ENCODE data around the gene NCDN. TPM values are rescaled to one million over a fixed set of nuclear protein-coding genes. Genes with fewer than 3 reads are reported as not detected.

The NCDN gene, protein sequence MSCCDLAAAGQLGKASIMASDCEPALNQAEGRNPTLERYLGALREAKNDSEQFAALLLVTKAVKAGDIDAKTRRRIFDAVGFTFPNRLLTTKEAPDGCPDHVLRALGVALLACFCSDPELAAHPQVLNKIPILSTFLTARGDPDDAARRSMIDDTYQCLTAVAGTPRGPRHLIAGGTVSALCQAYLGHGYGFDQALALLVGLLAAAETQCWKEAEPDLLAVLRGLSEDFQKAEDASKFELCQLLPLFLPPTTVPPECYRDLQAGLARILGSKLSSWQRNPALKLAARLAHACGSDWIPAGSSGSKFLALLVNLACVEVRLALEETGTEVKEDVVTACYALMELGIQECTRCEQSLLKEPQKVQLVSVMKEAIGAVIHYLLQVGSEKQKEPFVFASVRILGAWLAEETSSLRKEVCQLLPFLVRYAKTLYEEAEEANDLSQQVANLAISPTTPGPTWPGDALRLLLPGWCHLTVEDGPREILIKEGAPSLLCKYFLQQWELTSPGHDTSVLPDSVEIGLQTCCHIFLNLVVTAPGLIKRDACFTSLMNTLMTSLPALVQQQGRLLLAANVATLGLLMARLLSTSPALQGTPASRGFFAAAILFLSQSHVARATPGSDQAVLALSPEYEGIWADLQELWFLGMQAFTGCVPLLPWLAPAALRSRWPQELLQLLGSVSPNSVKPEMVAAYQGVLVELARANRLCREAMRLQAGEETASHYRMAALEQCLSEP
- 11.7 and 11.9 TPM in 2 replicates for total RNA-seq (2014; rRNA removed; shearing (Covaris generic))

DNA sequence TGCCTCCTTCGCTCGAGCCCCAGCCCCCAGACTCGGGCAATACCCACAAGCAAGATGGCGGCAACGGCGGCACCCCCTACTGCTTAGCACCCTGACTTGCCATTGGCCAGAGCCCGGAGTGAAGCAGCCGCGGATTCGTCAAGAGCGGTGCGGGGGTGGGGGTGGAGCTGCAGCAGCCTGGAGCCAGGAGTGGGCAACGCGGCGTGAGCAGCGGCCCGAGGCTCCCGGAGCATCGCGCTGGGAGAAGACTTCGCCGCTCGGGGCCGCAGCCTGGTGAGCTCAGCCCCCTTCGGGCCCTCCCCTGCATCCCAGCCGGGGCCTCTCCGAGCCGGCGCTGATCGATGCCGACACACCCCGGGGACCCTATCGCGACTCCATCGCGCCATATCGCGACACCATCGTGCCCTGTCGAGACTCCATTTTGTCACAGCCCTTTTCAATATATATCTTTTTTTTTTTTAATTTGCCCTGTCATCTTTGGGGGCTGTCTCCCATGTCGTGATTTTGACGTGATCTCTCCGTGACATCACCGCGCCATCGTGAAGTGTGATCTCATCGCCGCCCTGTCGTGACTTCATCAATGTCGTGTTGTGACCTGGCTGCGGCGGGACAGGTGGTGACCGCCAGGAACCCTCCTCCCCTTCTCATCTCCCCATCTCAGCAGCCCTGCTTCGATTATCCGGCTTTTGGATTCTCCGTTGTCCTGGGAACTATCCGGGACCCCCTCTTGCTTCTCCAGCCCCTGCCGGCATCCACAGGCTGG is at the start of gene NCDN:
Gene NCDN (plus strand): TSS at position 189 of the 763 bp plus-strand sequence. CDS start 392 bp downstream, at position 581.
- DNase-seq (ENCODE audit: low read depth): peak; percentile 96

DNA sequence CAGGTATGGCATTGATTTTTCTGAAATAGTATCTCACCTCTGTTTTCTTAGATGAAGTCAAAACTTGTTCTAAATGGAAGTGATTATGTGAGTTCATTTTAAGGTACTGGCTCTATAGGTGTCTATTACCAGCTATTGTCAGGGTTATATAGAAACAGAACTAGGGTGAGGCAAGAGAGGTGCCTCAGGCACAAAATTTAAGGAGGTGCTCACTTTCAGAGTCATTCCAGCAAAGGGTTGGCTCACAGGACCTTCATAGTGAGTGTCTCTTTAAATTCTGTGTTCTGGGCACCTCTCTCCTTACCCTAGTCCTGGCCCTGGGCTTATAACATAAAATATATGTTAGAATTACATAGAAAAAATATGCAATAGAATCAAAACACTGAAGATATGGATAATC is 49.7 kb upstream of the NCDN start:
- DNase-seq (ENCODE audit: low read depth): no peak

DNA sequence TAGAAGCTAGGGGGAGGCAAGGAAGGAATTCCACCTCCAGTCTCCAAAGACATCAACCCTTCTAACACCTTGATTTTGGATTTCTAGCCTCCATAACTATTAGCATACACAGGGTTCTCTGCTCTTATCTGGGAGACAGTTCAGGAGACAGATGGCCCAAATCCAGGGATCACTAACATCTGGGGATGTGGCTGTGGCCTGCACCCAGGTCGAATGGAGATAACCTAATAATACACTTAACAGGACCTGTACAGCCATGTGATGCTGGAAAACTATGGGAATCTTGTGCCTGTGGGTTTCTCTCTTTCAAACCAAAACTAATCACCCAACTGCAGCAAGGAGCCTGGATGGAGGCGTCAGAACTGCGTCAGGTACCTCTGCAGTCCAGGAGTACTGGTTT is 48.0 kb upstream of the NCDN start:
- DNase-seq (ENCODE audit: low read depth): no peak

DNA sequence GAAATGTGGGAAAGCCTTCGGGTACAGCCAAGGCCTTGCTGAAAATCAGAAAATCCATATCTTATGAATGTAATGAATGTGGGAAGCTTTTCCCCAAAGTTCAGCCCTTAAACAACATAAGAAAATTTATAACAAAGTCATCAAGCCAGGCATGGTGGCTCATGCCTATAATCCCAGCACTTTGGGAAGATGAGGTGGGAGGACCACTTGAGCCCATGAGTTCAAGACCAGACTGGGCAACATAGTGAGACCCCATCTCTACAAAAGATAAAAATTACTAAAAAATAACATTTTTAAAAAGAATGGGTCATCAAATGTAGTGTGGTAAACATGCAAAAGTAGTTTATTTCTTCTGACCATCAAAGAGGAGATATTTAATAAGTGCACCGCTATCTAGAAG is 46.3 kb upstream of the NCDN start:
- DNase-seq (ENCODE audit: low read depth): no peak

DNA sequence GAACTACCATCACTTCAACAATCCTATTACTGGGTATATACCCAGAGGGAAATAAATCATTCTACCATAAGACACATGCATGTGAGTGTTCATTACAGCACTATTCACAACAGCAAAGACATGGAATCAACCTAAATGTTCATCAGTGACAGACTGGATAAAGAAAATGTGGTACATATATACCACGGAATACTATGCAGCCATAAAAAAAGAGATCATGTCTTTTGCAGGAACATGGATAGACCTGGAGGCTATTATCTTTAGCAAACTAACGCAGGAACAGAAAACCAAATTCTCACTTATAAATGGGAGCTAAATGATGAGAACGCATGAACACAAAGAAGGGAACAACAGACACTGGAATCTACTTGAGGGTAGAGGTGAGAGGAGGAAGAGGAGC is 39.4 kb upstream of the NCDN start:
- DNase-seq (ENCODE audit: low read depth): no peak

DNA sequence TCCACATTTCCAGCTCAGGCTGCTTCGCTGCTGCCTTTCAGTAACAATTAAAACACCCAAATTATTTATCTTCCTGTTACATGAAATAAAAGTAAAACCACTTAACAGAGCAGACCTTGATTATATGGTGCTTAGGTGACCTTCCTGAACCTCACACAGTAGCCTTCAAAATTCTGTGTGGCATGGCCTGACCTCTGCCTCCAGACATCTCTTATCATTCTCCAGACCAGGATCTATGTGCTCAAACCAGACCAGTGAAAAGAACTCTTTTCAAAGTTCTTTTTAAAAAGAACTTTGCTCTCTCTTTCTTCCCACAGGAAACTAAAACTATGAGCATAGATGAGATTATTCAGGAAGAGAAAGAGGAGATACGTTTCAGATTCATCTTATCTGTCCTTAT is 38.2 kb upstream of the NCDN start:
- no peak for DNase-seq (ENCODE audit: low read depth)

DNA sequence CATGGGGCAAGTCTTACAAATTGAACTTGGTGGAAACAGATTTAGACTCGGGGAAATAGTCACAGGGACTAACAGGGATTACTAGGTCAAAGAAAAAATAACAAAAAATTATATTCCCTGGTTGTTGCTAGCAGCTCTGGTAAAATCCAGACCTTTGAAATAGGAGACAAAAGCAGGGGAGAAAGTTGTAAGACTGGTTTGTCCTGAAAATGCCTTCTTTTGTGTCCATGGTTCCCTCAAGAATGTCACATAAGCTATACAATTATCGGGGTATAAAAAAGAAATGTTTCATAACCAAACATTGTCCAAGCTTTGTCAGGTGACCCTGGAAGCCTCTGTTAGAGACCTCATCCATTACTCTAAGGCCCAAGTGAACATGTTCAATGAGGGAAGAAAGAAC is 33.5 kb upstream of the NCDN start:
- no peak for DNase-seq (ENCODE audit: low read depth)

DNA sequence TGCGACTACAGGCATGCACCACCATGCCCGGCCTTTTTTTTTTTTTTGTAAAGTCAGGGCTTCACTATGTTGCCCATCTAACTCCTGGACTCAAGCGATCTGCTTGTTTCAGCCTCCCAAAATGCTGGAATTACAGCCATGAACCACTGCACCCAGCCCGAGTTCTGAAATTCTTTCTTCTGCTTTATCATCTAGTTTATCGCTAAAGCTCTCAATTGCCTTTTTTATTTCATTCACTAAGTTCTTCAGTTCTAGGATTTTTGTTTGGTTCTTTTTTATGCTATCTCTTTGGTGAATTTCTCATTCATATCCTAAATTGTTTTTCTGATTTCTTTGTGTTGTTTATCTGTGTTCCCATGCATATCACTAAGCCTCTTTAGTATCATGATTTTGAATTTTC is 27.4 kb upstream of the NCDN start:
- no peak for DNase-seq (ENCODE audit: low read depth)

DNA sequence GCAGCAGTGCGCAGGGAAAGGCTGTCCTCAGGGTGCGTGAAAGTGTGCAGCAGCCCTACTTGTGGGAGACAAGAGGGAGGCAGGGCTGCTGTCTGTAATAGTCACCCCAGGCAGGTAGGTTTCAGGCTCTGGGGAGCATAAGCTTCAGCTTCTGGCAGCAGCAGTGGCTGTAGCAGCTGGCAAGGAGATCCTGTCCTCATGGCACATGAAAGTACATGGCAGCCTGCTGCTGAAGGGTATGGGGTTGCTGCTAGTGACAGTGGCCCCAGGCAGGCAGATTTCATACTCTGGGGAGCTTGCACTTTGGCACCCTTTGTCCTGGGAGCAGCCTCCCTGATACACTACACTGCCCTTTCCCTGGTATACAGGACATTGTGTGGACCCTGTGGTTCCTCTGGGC is 26.7 kb upstream of the NCDN start:
- no peak for DNase-seq (ENCODE audit: low read depth)

DNA sequence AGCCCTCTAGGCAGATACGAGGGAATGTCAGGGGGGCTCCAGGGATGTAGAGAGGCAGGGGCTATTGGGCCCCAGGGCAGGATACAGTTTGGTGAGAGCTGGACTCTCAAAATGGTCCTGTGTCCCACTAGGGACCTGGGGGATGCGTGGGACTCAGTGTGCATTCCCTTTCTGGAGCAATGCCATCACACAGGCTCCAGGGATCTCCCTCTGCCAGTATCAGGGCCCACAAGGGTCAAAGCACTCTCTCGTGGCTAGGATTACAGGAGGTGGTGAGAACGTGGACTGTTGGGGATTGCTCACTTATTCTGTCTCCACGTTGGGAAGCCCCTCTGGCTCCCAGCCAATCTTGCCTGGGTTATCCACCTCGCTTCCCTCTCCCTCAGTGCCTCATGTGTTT is 26.2 kb upstream of the NCDN start:
- DNase-seq (ENCODE audit: low read depth): no peak

DNA sequence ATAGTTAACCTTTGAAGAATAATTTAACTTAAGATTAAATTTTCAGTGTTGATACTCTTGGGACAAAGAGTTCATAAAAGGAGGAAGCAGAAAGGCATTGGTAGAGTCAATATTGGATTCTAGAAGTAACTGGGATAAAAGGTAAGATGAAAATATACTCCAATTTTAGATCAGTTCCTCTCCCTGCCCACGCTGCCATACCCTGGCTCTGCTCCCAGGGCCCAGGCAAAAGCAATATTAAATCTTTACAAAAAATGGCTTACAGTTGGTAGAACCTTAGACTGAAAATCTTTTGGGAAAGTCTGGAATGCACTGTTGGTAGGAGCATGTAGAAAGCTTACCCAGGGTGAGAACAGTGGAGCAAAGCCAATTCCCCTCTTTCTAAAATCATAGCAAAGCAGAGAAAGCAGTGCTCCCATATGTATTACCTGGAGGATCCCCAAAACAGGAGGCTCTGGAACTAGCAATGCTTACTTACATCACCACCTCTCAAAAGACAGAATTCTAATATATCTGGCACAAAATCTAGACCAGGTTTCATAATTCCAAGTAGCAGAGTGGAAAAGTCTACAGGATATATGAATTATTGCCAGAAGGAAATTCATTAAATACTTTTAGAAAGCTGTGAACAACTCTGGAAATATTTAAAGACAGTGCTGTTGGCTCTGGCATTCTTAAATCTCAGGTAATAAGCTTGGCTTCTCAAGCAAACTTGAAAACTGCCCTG is 24.9 kb upstream of the NCDN start:
- no peak for DNase-seq (ENCODE audit: low read depth)

DNA sequence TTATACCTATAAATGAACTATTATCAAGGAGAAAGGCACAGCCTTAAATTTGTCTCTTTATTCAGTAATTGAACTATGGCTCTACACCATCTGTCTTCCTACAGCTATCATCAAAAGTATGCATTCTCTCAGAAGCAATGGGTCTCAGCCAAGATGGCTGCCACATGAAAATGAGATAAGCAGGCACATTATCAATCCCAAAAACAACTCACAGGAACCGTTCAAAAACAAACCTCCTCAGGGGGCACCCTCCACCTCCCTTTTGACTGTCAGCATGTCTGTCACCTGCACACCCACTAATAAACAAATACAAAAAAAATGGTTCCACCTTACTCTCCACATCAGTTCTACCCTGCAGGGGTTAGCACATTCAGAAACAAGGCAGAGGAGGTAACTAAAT is 24.0 kb upstream of the NCDN start:
- no peak for DNase-seq (ENCODE audit: low read depth)

DNA sequence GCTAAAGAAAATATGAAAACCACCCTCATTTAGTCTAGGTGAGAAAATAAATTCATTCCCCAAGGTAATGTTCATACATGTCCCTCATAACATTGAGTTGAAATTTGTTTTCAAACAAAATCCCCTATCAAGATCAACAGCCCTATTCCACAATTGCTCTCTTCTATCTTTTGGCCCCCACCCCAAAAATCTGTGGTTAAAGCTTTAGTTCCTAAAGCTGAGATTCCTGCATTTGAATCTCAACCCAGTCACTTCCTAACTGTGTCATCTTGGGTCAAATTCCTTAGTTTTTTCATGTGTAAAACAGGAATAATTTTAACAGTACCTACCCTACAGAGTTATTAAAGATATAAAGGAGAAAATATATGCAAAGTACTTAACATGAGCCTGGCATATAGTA is 22.4 kb upstream of the NCDN start:
- no peak for DNase-seq (ENCODE audit: low read depth)

DNA sequence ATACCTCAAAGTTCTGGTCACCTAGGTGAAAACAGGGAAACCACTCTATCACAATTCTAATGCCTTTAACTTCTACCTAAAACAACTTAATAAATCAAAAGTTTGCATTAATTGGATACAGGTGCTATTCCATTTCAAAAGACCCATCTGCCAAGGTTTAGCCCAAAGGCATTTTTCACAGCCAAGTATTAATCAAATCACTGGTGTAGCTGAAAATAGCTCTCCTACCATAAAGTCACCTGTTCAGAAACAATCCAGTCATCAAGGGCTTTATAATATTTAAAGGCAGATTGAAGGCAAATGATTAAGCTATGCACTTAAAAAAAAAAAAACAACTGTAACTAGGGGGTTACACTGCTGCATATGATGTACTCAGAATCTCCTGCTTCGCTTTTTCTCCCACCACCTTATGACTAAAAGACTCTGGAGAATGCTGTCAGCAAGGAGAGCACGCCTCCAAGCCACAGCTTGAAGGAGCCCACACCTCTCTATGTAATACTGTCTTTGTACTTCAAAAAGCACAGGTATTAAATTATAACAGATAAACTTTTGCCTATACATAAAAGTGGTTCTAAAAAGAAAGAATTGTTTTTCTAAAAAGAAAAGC is 20.9 kb upstream of the NCDN start:
- no peak for DNase-seq (ENCODE audit: low read depth)

DNA sequence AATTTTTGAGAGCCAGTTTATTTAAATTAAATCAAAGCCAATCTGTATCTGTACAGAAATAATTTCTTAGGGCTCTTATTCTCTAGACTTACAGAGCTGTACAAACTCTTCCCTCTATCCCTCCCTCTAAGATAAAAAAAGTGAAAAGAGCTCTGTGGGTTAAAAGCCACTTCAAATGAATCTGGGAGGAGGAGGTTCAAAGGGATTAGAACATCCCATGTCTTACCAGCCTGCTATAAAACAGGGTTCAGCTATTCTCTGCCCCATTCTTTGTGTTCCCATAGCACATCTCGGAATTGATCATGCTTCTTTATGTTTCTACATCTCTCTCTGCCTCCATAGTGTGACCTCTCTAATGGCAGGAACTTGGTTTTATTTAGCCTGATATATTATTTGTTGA is 19.8 kb upstream of the NCDN start:
- no peak for DNase-seq (ENCODE audit: low read depth)

DNA sequence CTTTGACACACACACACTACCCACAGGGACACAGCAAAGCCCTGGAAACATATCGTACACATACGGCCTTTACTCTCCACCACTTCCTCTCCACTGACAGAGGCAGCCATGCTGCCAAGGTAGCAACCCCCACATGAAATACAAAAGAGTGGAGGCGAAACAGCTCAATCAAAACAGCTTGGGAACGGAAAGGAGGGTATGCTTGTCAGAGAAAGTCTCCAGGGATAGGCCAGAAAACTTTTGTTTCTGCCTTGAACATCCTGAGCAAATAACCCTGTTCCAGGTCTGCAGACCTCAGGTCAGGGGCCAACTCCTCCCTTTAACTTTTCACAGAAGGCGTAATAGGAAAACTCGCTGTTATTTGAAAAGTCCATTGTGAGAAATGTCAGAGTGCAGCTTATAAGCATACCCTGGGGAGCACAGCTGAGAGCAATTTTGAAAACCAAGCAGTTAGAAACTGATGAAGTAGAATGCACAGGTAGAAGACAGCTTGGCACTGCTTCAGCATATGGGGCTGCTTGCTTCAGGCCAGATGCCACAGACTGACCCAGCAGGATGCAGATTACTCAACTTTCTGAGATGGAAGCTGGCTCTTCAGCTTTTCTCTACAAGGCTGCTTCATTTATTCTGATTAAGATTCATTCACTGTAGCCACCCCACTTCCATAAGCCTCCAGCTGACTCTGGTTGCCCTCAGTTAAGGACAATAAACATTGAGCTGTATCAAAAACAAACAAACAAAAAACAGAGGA is 18.4 kb upstream of the NCDN start:
- no peak for DNase-seq (ENCODE audit: low read depth)

DNA sequence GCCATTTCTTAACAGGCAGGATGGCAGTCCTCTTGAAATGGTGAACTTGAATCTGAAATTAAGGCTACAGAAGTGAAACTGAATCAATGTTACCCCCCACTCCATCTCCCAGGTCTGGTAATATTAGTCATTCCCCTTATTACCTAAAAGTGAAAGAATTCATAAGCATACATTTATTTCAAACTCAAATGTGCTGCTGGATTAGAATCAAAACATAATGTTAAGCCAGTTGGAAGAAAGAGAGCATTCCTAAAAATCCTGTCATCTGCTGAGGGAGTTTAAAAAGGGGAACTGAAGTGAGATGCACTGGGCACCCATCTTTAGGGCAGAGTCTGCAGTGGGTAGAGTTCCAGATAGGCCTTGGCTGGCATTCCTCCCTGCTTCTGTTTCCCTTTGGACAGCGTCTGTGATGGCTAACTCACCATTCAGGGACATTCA is 17.8 kb upstream of the NCDN start:
- DNase-seq (ENCODE audit: low read depth): no peak

DNA sequence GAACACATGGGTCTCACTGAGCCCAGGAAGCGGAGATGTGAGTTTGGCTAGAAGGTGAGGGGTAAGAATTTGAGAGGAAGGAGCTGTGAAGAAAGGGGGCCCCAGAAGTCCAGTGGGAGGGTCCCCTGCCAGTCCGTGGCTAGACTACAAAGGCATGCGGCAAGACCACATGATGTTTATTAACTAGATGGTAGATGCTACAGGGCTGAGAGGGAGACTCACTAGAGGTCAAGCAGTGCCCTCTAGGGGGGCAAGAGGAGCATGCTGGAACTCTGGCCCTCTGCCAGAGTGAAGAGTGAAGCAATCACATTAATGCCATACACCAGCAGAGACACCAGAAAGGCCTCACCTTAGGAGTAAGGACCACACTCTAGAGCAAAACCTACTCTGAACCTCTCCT is 12.6 kb upstream of the NCDN start:
- DNase-seq (ENCODE audit: low read depth): peak; percentile 39

DNA sequence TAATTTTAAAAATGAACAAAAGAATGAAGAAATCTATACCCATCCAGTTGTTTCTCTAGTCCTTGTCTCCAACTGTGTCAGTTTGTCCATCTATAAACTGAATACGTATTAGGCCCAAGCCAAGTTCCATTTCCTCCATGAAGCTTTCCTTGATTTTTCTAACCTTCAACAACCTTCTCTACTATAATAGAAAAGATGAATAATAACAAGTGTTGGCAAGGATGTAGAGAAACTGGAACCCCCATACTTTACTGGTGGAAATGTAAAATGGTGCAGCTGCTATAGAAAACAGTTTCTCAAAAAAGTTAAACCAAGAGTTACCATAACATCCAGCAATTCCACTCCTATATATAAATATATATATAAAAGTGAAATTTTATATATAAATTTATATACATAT is 11.0 kb upstream of the NCDN start:
- DNase-seq (ENCODE audit: low read depth): no peak

DNA sequence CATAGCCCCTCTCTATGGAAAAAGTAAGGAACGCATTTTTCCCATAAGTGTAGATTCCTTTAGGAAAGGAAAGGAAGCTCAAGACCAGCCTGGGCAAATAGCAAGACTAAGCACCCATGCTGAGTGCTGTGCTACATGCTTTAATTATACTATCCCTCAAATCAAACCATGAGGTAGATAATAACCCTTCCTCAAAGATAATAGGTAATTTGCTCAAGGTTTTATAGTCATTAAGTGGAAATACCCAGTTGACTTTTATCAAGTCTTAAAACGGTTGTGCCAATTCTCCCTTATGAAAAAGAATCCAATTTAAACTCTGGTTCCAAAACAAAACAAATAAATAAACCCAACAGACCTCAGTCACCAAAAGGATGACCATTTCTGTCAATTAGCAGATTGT is 3.7 kb upstream of the NCDN start:
- DNase-seq (ENCODE audit: low read depth): no peak
